ENCODE data around the gene S100P. TPM values are rescaled to one million over a fixed set of nuclear protein-coding genes. Genes with fewer than 3 reads are reported as not detected.
"Not testable (repeated sequence)": the region's sequence is repeated elsewhere in the genome, so short reads cannot be mapped to it uniquely, and the experiment has no call there.

The S100P gene
- total RNA-seq, 2 experiments from 2014 or later, result 0.37 to 2.5 TPM

DNA sequence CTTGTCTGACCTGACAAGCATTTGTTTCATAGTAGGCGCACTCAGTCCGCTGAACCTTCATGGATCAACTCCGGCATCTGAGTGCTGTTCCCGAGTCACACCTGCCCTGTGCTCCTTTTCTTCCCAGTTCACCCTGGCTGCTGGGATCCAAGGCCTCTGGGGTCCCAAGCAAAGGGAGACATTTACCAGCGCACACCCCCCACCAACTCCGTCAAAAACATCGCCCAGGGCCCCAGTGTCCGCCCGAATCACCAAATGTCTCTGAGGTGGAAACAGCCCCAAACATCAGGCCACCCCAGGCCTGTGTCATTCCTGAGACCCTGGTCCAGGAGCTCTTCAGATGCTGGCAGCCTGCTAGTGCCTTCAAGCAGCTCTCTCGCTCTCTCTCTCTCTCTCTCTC lies 27.4 kb downstream of the S100P start:
- no peak overlapping the region for H3K27ac Mint-ChIP-seq
- DNase-seq, result no peak
- peaks cover 17% of the 10 kb centered on the region for H3K4me1 Mint-ChIP-seq
- H3K36me3 Mint-ChIP-seq, result peaks cover 4% of the 10 kb centered on the region
- no peaks in the 10 kb centered on the region for H3K27me3 Mint-ChIP-seq
- no peak overlapping the region for H3K4me3 Mint-ChIP-seq
- no peaks in the 10 kb centered on the region for H3K9me3 Mint-ChIP-seq

DNA sequence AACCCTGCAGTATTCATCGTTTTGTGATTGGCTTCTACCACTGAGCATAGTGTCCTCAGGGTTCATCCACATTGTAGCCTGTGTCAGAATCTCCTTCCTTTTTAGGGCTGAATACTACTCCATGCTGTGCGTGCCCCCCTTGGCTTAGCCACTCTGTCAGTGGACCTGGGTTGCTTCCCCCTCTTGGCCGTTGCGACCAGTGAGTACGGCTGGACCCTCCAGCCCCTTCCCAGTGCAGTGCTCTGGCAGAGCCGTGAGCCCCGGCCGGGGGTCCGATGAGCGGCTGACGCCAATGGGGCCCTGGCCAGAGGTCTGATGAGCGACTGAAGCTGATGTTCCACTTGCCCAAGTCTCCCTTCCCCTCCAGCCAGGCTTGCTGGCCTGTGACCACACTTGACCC lies 29.2 kb downstream of the S100P start:
- peaks cover 4% of the 10 kb centered on the region for H3K36me3 Mint-ChIP-seq
- no peaks in the 10 kb centered on the region for H3K9me3 Mint-ChIP-seq
- H3K27ac Mint-ChIP-seq, result no peak overlapping the region
- no peaks in the 10 kb centered on the region for H3K27me3 Mint-ChIP-seq
- no peak overlapping the region for H3K4me3 Mint-ChIP-seq
- DNase-seq, result no peak
- peaks cover 16% of the 10 kb centered on the region for H3K4me1 Mint-ChIP-seq

DNA sequence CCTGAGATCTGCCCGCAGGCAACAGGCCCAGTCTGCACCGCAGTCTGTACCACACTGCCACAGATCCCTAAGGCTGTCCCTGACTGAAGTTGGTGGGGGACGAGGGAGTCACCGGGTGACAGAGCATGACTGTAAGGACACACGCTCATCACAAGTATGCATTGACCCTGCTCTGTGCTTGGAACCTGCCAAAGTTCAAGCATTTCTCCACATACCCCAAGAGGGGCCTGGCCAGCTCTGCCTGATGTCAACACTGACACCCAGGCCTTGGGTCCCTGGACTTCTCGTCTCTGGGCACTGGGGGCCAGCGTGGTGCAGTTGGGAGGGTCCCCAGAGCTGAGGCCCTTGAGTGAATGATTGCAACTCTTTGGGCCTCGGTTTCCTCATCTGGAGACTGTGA lies 30.2 kb downstream of the S100P start:
- Mint-ChIP-seq H3K4me1 (peaks cover 12% of the 10 kb centered on the region), H3K9me3 (no peaks in the 10 kb centered on the region), H3K27ac (no peak overlapping the region), H3K27me3 (no peaks in the 10 kb centered on the region), H3K36me3 (no peaks in the 10 kb centered on the region), H3K4me3 (no peak overlapping the region)
- no peak for DNase-seq

DNA sequence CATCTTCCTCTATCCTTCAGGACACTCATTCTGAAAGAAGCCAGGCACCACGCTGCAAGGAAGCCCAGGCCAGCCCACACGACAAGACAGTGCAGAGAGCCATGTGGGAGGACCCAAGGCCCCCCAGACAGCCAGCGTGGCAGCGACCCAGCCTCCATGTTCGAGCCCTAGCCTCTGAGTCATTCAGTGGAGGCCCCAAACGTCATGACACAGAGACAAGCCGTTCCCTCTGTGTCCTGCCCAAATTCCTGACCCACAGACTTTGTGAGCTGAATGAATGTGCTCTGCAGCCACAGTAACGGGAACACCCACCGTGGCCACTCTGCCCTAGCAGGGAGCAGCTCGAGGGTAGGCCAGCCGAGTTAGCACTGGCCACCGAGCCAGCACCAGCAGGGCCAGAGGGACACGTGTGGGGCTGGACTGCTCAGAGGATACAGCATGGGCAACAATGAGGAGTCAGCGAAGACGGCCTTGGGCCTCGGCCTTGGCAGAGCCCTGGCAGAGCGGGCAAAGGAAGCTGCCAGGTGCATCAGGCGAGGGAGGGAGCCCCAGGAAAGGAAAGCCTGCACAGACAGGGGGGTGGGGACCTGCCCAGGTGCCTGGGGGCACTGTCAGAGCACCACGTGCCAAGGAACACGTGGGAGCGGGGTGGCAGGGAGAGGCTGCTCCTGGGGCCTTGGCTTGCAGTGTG lies 30.9 kb downstream of the S100P start:
- H3K27me3 Mint-ChIP-seq, result no peaks in the 10 kb centered on the region
- H3K36me3 Mint-ChIP-seq, result no peaks in the 10 kb centered on the region
- no peak overlapping the region for H3K4me3 Mint-ChIP-seq
- no peak for DNase-seq
- H3K27ac Mint-ChIP-seq, result no peak overlapping the region
- peaks cover 11% of the 10 kb centered on the region for H3K4me1 Mint-ChIP-seq
- H3K9me3 Mint-ChIP-seq, result no peaks in the 10 kb centered on the region

DNA sequence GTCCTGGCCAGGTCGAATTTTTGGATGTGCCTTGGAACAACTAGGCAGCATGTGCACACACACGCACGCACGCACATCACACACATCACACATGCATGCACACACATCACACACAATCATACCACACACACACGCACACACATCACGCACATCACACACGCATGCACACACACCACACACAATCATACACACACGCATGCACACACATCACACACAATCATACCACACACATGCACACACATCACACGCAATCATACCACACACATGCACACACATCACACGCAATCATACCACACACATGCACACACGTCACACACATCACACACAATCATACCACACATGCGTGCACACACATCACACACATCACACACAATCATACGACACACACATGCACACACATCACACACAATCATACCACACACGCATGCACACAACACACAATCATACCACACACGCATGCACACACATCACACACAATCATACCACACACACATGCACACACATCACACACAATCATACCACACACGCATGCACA lies 31.8 kb downstream of the S100P start:
- not testable (repeated sequence) for H3K27me3 Mint-ChIP-seq, H3K27ac Mint-ChIP-seq, H3K4me3 Mint-ChIP-seq, H3K36me3 Mint-ChIP-seq, H3K9me3 Mint-ChIP-seq, DNase-seq, H3K4me1 Mint-ChIP-seq

DNA sequence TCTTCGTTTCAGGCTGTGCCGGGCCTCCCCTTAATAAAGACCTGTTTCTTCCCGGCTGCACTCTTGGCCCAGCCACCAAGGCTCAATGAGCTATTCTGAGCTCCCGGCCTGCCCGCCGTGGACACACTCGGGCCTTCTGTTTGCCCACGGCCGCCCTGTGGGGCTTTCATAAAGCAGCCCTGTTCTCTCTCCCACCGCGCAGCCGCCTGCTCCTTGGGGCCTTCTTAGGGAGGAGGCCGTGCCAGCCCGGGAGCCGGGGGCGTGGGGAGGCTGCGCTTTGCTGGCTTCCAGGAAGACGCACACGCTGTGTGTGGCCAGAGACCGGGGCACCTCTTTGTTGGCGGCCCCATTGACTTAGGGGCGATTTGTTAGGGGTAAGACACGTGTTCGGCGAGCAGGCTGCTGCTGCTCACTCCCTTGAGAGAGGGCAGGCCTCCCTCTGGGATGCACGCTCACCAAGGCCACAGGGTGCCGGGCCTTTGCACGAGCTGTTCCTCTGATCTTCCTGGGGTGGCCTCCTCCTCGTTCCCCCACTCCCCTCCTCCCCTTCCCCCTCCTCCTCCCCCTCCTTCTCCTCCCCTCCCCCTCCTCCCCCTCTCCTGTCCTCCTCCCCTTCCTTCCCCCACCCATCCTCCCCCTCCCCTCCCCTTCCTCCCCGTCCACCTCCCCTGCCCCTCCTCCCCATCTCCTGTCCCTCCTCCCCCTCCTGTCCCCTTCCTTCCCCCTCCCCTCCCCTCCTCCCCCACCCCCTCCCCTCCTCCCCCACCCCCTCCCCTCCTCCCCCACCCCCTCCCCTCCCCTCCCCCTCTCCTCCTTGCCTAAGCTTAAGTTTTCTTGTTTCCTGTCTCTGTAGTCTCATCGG lies 33.6 kb downstream of the S100P start:
- Mint-ChIP-seq H3K27ac (no peak overlapping the region), H3K4me3 (no peak overlapping the region), H3K9me3 (no peaks in the 10 kb centered on the region), H3K4me1 (peaks cover 5% of the 10 kb centered on the region), H3K36me3 (no peaks in the 10 kb centered on the region), H3K27me3 (no peaks in the 10 kb centered on the region)
- no peak for DNase-seq

DNA sequence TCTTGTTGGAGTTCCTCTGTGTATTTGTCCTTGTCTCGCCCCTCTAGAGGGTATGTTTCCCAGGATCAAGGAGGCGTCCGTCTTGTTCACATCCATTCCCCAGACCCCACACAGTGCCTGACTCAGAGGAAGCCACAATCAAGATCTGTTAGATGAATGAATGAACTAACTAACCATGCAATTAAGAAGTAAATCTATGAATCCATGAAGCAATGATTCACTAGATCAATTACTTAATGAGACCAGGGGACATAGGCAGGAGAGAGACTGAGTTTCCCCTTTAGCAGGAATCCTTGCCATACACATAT lies 34.2 kb downstream of the S100P start:
- no peak overlapping the region for H3K27ac Mint-ChIP-seq
- H3K4me3 Mint-ChIP-seq, result no peak overlapping the region
- peaks cover 5% of the 10 kb centered on the region for H3K4me1 Mint-ChIP-seq
- no peaks in the 10 kb centered on the region for H3K9me3 Mint-ChIP-seq
- no peaks in the 10 kb centered on the region for H3K36me3 Mint-ChIP-seq
- DNase-seq, result no peak
- H3K27me3 Mint-ChIP-seq, result no peaks in the 10 kb centered on the region

DNA sequence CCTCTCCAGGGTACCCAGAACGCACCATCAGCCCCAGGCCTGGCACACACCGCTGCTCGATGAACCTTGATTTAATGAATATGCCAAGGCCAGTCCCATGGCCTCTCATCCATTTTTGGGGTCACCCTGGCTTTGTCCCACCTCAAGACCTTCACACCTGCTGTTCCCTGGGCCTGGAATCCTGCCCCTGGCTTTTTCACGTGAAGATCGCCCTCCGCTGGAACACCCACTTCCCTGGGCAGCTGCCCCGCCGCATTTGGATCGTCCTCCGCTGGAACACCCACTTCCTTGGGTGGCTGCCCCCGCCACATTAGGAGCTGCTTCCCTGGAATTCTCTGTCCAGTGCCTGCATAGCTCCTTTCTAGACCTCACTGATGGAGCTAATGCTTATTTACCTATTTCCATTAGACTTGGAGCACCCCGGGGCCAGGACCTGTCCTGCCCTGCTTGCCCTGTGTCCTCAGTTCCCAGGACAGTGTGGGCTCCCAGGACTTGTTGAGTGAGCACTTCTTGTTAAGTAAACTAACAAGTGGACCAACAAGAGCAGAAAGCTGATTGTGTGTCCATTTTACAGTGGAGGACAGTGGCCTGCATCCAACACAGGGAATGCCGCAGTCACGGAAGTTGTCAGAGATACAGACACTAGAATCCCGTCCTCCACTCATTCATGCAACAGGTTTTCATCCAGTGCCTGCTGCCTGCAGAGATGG lies 34.8 kb downstream of the S100P start:
- Mint-ChIP-seq H3K27ac (no peak overlapping the region), H3K4me3 (no peak overlapping the region)

DNA sequence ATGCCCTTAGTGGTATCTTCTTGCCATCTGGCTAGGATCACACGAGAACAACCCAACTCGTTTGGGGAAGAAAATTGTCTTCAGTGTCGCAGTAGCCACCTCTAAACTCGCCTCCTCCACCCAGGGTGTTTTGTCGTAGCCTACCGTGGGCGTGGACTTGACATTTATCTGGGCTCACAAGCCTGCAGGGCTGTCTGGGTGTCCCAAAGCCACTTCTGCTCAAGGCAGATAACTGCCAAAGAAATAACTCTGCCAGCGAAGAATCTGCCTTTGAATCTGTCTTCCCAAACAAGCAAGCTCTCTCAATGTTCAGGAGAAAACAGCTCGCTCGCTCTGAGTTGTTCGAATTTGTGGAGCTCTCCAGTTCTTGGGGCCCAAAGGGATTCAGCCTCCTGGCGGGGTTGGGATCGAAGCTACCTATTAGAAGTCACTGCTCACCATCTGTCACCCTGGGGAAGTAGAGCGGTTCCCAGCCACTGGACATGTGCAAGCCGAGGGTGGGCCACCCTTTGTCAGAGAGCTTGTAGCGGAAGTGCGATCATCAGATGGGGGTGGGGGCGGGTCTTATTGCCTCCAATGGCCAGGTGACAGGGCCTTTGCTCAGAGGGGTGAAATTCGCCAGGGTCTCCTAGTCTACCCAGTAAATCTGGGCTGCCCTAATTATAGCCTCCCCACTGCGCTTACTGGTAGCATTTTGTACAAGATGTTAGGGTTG lies 37.1 kb downstream of the S100P start:
- no peak for DNase-seq
- no peaks in the 10 kb centered on the region for H3K9me3 Mint-ChIP-seq
- H3K27me3 Mint-ChIP-seq, result no peaks in the 10 kb centered on the region
- peaks cover 5% of the 10 kb centered on the region for H3K4me1 Mint-ChIP-seq
- no peaks in the 10 kb centered on the region for H3K36me3 Mint-ChIP-seq
- no peak overlapping the region for H3K4me3 Mint-ChIP-seq
- no peak overlapping the region for H3K27ac Mint-ChIP-seq

More for the DNA sequence above, 34.8 kb downstream of the S100P start:
- Mint-ChIP-seq H3K36me3 (no peaks in the 10 kb centered on the region), H3K4me1 (peaks cover 5% of the 10 kb centered on the region), H3K27me3 (no peaks in the 10 kb centered on the region), H3K9me3 (no peaks in the 10 kb centered on the region)
- DNase-seq, result no peak

DNA sequence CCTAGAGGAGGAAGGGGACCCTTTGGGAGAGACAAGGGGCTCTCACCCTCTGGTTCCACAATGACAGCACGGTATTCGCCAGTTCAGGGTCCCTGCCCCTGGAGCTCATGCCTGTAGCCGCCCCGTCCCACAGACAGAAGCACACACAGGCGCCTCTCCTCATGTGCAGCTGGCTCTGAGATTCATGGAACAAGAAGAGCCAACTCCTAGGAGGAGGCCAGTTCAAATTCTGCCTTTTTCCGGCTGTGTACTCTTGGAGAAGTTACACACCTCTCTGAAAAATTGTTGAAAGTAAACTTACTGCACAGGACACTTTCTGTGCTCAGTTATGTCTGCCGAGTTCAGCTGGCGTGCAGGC lies 37.6 kb downstream of the S100P start:
- Mint-ChIP-seq H3K27me3 (no peaks in the 10 kb centered on the region), H3K4me3 (no peak overlapping the region), H3K4me1 (peaks cover 5% of the 10 kb centered on the region), H3K27ac (no peak overlapping the region), H3K36me3 (no peaks in the 10 kb centered on the region), H3K9me3 (no peaks in the 10 kb centered on the region)
- no peak for DNase-seq

DNA sequence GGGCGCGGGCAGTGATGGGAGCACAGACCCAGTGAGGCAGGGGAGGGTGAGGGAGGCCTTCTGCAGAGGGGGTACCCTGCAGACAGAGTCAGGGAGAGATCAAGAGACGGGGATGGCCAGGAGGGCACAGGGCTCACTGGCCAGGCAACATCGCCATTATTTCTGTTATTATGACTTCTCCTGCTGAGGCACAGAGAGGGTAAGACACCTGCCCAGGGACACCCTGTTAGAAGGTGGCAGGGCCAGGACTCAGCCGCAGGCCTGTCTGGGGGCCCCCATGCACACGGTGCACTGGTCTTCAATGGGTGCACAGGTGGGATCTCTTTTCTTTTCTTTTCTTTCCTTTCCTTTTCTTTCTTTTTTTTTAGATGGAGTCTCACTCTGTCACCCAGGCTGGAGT lies 38.1 kb downstream of the S100P start:
- no peak overlapping the region for H3K27ac Mint-ChIP-seq
- no peak for DNase-seq
- no peaks in the 10 kb centered on the region for H3K27me3 Mint-ChIP-seq
- no peaks in the 10 kb centered on the region for H3K9me3 Mint-ChIP-seq
- no peaks in the 10 kb centered on the region for H3K36me3 Mint-ChIP-seq
- no peak overlapping the region for H3K4me3 Mint-ChIP-seq
- peaks cover 5% of the 10 kb centered on the region for H3K4me1 Mint-ChIP-seq

DNA sequence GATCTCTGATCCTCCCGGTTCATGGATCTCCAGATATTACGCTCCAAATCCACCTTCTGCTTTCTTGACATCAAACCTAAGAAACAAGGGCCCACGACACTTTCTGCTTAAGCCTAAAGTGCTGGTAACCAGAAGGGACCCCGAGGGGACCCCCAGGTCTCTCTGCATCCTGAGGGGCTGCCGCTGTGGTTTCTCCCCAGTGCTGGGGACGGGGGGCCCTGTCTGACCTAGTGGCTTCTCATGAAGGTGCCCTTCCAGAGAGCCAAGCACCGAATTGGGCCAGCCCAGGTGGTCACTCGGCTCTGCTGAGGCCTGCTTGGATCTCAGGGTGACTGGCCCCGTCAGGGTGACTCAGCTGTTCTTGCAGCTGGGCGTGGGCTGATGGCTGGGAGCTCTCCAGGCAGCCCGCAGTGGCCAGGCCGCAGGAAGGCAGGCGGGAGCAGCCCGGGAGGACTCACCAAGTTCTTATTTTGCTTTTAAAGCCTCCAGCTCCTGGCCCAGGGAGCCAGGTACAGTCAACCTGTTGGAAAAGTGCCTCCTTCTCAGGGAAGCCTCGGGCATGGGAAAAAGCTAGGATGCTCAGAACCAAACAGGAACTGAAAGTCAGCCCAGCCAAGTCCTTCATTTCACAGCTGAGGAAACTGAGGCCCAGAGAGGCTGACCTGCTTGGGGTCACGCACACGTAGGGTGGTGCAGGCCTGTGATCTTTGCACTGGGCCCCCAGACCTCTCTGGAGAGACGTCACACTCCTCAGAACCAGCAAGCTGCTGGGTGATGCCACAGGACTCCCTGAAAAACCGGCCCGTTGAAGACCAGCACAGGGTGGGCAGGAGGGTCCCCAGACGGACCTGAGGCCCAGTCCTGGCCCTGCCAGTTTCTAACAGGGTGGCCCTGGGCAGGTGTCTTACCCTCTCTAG lies 39.0 kb downstream of the S100P start:
- H3K4me3 Mint-ChIP-seq, result no peak overlapping the region
- H3K9me3 Mint-ChIP-seq, result no peaks in the 10 kb centered on the region
- no peaks in the 10 kb centered on the region for H3K27me3 Mint-ChIP-seq
- no peaks in the 10 kb centered on the region for H3K36me3 Mint-ChIP-seq
- H3K27ac Mint-ChIP-seq, result no peak overlapping the region
- DNase-seq, result no peak
- peaks cover 5% of the 10 kb centered on the region for H3K4me1 Mint-ChIP-seq

DNA sequence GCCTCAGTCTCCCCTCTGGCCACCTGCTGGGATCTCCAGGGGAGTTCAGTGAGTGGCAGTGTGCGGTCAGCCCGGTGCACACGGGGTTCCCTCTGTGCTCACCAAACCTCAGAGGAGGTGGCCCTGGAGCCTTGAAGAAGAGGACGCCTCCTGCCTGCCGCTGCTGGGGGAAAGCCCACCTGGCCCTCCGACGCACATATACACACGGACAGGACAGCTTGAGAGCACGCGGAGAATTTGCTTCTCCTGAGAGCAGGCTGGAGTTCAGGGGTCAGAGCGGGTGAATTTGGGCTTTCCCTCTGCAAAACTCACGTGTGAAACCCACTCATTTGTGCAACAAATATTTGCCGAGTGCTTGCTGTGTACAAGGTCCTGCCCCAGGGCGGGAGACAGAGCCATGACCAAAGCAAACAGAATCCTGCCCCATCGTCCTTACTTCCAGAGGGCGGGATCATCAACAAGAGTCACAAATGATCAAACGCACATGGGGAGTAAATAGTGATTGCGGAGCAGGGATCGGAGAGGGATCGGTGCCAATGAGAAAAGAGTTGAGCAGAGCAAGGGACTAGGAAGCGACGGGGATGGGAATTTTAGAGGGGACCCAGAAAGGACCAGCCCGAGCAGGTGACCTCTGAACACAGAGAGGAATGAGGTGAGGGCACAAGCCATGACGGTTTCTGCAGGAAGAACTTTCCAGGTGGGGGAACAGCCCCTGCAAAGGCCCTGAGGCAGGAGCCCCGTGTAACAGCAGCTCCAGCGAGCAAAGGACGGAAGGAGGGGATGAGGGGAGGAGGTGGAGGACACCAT lies 39.9 kb downstream of the S100P start:
- H3K36me3 Mint-ChIP-seq, result no peaks in the 10 kb centered on the region
- H3K27ac Mint-ChIP-seq, result no peak overlapping the region
- no peak for DNase-seq
- H3K4me3 Mint-ChIP-seq, result no peak overlapping the region
- H3K4me1 Mint-ChIP-seq, result no peaks in the 10 kb centered on the region
- H3K9me3 Mint-ChIP-seq, result no peaks in the 10 kb centered on the region
- no peaks in the 10 kb centered on the region for H3K27me3 Mint-ChIP-seq
